Chondrocyte (in vitro differentiated cells): Measurements from ENCODE around the gene PDE11A. TPM values are rescaled to one million over a fixed set of nuclear protein-coding genes. Genes with fewer than 3 reads are reported as not detected.

Experiments
- DNase-seq: peaks from one replicate; pipeline ENCODE4 v3.0.0; 2021; ENCODE audit warnings: mixed read lengths, low spot score
- H3K27ac Mint-ChIP-seq: one replicate; pipeline ENCODE4 v1.8.0; 2021; ENCODE audit warnings: mild to moderate bottlenecking, moderate library complexity, mixed read lengths; ENCODE audit not compliant: unreplicated experiment
- H3K27me3 Mint-ChIP-seq: 2 replicates; pipeline ENCODE4 v1.8.0; 2021; ENCODE audit warnings: low read depth, mixed read lengths
- H3K36me3 Mint-ChIP-seq: 2 replicates; pipeline ENCODE4 v1.8.0; 2021; ENCODE audit warnings: low read depth, mixed read lengths
- H3K4me1 Mint-ChIP-seq: 2 replicates; pipeline ENCODE4 v1.8.0; 2021; ENCODE audit warnings: low read depth, mild to moderate bottlenecking, mixed read lengths
- H3K4me3 Mint-ChIP-seq: one replicate; pipeline ENCODE4 v1.8.0; 2021; ENCODE audit warnings: mild to moderate bottlenecking, moderate library complexity, mixed read lengths; ENCODE audit not compliant: unreplicated experiment
- H3K9me3 Mint-ChIP-seq: 2 replicates; pipeline ENCODE4 v1.8.0; 2021; ENCODE audit warnings: low read depth, mixed read lengths
- CTCF ChIP-seq: fragments of 200-600 bp; sonication (generic); IDR thresholded peaks from 2 replicates; pipeline ENCODE4 v1.5.0; 2021; ENCODE audit warnings: antibody characterized with exemption, mild to moderate bottlenecking, moderate library complexity
- total RNA-seq: library from RNA; stranded (reverse); gene quantifications from 3 replicates; pipeline ENCODE4 v1.2.1, GENCODE V29; 2021

PDE11A gene
- total RNA-seq, 1 donor from 2014 or later = 2.1 TPM

GRCh38 chr2:177742851-177743250 is 329.7 kb downstream of the PDE11A start:
- DNase-seq = no peak
- Mint-ChIP-seq H3K4me3 (no peak overlapping the region), H3K36me3 (no peaks in the 10 kb centered on the region), H3K27ac (no peak overlapping the region), H3K4me1 (no peaks in the 10 kb centered on the region), H3K9me3 (no peaks in the 10 kb centered on the region), H3K27me3 (peaks cover 17% of the 10 kb centered on the region)
- no peak for TF ChIP-seq CTCF

GRCh38 chr2:177741866-177742265 is 330.7 kb downstream of the PDE11A start:
- Mint-ChIP-seq H3K36me3 (no peaks in the 10 kb centered on the region), H3K4me3 (no peak overlapping the region), H3K9me3 (no peaks in the 10 kb centered on the region), H3K27ac (no peak overlapping the region), H3K4me1 (no peaks in the 10 kb centered on the region), H3K27me3 (peaks cover 16% of the 10 kb centered on the region)
- no peak for TF ChIP-seq CTCF
- DNase-seq = no peak

GRCh38 chr2:177740700-177741099 is 331.9 kb downstream of the PDE11A start:
- TF ChIP-seq CTCF = no peak
- no peak for DNase-seq
- peaks cover 13% of the 10 kb centered on the region for H3K27me3 Mint-ChIP-seq
- H3K9me3 Mint-ChIP-seq = no peaks in the 10 kb centered on the region
- no peaks in the 10 kb centered on the region for H3K36me3 Mint-ChIP-seq
- no peaks in the 10 kb centered on the region for H3K4me1 Mint-ChIP-seq
- H3K27ac Mint-ChIP-seq = no peak overlapping the region
- no peak overlapping the region for H3K4me3 Mint-ChIP-seq

GRCh38 chr2:177738461-177739235 is 333.9 kb downstream of the PDE11A start:
- DNase-seq = no peak
- H3K4me3 Mint-ChIP-seq = no peak overlapping the region
- no peaks in the 10 kb centered on the region for H3K36me3 Mint-ChIP-seq
- no peak for TF ChIP-seq CTCF
- no peak overlapping the region for H3K27ac Mint-ChIP-seq
- H3K9me3 Mint-ChIP-seq = no peaks in the 10 kb centered on the region
- peaks cover 9% of the 10 kb centered on the region for H3K27me3 Mint-ChIP-seq
- H3K4me1 Mint-ChIP-seq = no peaks in the 10 kb centered on the region

GRCh38 chr2:177735318-177735803 is 337.2 kb downstream of the PDE11A start:
- Mint-ChIP-seq H3K36me3 (no peaks in the 10 kb centered on the region), H3K9me3 (no peaks in the 10 kb centered on the region), H3K27me3 (peaks cover 7% of the 10 kb centered on the region), H3K4me1 (no peaks in the 10 kb centered on the region), H3K27ac (no peak overlapping the region), H3K4me3 (no peak overlapping the region)
- TF ChIP-seq CTCF = no peak
- no peak for DNase-seq
